GM11168 (cell line): ENCODE data around the gene PATE2.

Experiments used
- in situ Hi-C: fragments of 300-500 bp; cut with MboI; formaldehyde crosslinking; loops from one replicate; pipeline ENCODE4 v1.12.0; 2022; ENCODE audit warnings: low sequenced_read_pairs; ENCODE audit not compliant: unreplicated experiment

The PATE2 gene

DNA sequence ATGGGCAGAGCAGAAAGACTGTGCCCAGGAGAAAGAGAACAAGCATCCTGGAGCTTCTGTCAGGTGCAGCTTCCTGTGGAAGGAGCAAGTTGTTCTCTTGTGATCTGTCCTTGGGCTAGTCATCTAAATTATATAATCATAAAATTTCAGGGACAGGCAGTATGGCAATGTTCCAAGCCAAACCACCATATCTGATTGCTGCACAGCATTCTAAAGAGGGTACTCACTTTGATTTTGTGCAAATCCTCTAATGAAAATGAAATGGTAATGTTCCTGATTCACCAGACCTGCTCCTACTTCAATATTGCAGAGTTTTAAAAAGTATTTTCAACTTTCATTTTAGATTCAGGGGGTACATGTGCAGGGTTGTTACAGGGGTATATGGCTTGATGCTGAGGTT, at the start of gene PATE2:
Gene PATE2 (minus strand): TSS at position 101 of the 400 bp plus-strand sequence. CDS start 55 bp downstream, at position 46.
- in situ Hi-C loops: no loop called here

DNA sequence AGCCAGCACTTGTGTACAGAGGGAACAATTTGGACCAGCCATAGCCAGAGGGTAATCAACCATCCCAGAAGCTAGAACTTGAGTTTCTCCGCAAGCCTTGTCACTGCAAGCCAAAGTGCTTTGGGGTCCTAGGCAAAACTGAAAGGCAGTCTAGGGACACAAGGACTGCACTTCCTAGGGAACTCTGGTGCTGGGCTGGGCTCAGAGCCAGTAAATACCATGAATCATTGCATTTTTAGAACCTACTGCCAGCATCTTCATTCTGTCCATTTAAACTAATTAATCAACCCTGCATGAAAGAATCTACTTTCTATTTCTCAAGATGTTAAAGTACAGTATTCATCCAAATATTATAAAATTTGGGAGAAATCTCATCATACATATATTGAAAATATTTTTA, 29.3 kb upstream of the PATE2 start:
- in situ Hi-C loops: no loop called here

DNA sequence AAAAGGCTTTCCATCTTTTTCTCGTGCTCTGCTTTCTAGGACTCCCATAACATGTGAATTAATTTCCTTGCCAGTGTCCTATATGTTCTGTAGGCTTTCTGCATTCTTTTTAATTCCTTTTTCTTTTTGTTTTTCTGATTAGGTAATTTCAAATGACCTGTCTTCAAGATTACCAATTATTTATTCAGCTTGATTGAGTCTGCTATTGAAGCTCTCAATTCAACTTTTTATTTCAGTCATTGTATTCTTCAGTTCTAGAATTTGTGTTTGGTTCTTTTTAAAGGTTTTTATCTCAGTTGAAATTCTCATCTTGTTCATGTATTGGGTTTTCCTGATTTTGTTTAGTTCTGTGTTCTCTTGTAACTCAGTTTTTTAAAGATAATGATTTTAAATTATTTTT, 23.8 kb upstream of the PATE2 start:
- in situ Hi-C loops: no loop called here

DNA sequence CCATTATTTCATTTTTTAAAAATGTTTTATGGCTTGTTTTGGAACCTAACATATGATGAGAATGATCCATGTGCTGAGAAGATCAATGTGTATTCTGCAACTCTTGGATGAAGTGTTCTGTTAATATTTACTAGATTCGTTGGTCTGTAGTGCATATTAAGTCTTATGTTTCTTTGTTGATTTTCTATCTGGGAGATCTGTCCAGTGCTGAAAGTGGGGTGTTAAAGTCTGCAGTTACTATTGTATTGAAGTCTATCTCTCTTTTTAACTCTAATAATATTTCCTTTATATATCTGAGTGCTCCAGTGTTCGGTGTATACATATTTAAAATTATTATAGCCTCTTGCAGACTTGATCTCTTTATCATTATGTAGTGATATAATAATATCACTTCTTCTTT, 21.2 kb upstream of the PATE2 start:
- in situ Hi-C loops: no loop called here

DNA sequence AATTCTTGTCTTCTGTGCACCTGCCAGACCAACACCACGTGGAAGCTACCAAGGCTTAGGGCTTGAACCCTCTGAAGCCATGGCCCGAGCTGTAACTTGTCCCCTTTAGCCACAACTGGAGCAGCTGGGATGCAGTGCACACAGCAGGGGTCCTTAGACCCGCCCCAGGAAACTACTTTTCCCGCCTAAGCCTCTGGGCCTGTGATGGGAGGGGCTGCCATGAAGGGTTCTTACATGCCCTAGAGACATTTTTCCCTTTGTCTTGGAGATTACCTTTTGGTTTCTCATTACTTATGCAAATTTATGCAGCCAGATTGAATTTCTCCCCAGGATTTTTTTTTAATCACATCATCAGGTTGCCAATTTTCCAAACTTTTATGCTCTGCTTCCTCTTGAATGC, 19.0 kb upstream of the PATE2 start:
- in situ Hi-C loops: no loop called here

DNA sequence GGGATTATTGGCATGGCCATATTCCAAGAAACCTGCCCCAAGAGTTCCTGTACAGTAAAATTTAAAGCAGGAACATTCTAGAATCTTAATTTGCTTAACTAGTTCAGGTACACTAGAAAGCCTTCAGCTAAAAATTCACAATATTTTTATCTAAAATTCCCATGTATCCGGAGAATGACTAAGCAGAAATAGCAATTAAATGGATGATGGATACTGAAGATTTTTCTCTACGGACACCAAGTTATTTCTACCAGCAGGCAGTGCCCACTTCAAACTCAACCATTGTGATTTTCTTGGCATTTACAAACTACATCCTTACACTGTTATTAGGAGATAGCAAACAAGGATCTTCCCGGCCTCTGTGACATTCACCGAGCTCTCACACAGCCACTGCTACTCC, 12.2 kb upstream of the PATE2 start:
- in situ Hi-C loops: no loop called here

DNA sequence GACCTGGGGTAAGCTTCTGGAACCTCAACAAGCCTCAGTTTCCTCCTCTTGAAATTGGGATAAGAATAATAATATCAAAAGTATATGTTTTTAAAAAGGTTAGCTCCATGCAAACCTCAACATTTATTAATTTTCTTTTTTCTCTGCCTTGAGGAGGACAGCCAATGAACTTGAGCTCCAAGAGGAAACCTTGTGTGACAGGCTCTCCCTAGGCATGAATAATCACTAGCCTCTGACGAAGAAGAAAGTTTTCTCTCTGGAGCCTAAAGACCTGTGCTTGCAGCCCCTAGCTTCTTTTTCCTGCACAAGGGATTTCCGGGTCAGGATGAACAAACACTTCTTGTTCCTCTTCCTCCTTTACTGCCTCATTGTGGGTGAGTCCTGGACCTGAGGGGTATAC, 9.2 kb upstream of the PATE2 start, which contains the start of gene PATE3:
Gene PATE3 (plus strand): TSS at position 301 of the 400 bp plus-strand sequence. CDS start 25 bp downstream, at position 326.
- in situ Hi-C loops: no loop called here

DNA sequence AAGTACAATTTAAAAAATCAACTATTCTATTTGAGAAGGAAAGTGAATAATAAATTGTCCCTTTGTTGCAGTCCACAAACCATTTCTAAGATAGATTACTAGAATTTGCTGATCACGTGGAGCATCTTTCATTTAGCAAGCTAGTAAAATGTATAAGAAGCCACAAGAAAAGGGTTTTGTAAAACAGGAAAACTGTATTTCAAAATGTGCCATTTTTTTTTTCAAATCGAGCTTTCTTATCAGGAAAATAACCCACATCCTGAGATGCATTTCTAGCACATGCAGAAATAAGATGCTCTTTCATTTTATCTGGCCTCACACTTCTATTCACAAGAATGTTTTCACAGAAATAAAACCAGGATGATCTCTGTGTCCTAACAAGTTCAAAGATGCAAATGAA, 6.0 kb upstream of the PATE2 start:
- in situ Hi-C loops: no loop called here

DNA sequence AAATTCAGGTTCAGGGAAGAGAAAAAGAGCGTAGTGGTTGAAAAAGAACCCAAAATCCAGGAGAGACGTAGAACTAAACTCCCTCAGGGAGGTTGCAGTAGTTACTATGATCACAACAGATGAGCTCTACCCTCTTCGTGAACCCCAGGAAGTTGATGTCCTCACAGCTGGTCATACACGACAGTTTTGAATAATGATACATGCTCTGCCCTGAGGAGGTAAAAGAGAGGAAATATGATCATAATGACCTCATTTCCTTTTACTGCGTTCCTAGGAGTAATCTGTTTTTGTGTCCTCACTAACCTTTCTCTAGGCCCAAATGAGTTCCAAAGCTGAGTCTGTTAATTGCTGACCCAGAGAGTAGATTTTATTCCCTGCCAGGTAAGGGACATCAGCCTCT, 1.3 kb downstream of the PATE2 start:
- in situ Hi-C loops: no loop called here

DNA sequence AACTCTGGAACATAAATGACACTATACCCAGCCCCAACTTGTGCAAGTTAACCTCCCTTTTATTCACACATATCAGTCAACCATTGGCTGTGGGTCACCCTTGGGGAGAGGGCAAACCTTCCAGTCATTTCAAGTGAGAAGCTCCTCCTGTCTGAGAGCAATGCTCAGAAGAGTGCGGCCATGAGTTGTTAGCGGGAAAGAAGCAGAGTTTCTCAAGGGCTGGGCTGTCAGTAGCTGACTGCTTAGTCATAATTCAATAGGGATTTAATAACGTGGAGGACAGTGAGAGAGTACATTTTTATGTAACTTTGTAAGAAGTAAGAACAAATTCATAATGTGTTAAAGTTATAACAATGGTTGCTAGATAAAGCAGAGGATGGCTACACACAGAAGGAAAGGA, 5.1 kb downstream of the PATE2 start:
- in situ Hi-C loops: no loop called here

DNA sequence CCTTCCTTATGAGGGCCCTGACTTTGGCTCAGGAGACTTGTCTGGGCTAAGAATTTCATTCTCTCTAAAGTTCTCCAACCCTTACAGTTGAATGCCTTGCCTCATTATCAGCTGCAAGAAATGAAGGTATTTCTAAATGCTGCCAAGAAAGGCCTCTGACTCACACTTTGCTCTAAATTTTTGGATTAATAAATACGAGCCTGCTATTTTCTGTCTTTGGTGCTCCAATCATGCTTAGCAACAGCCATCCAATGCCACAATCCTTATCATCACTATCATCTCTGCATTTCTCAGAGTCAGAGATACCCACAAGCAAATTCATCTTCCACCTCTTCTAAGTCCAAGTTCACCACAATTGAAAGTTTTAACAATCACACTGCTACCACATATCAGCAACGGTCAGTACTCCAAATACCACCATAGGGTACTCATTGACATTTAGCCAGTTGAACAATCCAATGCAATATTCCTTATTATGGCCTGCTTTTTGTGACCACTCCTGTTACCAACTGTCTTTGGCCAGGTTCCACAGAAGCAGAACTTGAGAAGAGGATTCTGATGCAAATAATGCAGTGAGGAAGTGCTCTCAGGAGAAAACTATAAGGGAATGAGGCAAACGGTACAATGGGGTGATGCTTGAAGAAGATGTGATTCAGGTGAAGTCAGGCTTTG, 5.7 kb downstream of the PATE2 start:
- in situ Hi-C loops: no loop called here

DNA sequence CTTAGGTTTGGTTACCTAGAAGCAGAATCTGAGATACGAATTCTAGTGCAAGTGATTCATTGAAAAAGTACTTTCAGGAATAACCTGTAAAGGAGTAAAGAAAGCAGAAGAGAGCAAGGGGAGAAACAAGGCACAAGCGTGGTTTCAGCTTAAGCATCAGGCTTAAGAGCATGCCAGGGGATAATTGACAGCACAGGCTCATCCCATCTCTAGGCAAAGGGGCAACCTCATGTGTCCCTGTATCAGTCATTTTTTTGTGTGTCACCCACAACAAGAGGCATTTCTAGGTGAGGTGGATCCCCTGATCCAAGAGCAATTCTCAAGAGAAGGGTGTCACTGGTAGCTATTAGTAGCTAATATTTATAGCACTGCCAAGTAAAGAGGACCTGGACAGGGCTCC, 8.0 kb downstream of the PATE2 start:
- in situ Hi-C loops: no loop called here

DNA sequence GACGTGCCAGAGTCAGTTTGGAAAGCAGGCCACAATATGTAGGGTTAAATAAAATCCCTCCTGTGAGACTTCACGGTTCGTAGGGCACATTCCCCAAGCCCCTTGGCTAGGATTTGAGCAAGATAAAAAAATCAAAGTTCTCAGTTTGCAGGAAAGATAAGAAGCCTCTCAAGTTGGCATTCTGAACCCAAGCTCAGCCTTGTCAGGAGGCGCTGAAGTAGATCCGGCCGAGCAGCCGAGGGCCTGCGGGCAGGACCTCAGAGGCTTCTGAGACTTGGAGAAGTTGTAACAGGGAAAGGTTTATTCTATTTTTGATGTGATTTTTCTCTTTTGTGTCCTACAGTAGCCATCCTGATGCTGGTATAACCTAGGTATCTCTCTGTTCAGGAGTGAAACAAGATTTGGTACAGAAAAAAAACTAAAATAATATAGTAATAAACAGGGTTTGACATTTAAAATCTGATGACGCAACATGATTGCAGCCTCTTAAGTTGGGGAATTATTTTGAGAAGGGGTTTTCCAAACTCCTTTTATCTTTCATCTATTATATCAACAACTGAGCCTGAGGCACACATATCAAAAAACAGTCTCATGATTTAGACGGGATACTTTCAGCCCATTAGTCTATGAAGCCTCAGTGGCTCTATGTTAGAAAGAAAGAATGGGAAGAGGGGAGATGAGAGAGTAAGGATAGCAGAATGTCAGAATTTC, 10.1 kb downstream of the PATE2 start:
- in situ Hi-C loops: no loop called here

DNA sequence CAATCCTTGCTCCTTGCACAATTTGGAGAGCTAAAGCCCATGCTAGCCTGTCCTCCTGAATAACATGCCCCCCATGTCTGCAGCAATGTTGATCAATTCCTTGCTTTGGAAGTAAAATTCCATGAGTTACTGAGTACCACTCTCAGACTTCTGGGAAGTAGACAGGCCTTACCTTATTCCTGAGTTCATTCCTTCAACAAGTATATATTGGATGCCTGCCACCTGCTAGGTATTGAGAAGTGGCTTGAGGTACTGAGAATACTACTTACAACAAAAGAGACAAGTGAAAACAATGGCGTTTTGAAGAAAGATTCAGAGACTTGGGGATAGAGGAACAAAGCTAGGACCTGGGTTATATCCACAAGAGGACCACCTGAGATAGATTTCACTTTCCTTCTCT, 12.4 kb downstream of the PATE2 start:
- in situ Hi-C loops: no loop called here

DNA sequence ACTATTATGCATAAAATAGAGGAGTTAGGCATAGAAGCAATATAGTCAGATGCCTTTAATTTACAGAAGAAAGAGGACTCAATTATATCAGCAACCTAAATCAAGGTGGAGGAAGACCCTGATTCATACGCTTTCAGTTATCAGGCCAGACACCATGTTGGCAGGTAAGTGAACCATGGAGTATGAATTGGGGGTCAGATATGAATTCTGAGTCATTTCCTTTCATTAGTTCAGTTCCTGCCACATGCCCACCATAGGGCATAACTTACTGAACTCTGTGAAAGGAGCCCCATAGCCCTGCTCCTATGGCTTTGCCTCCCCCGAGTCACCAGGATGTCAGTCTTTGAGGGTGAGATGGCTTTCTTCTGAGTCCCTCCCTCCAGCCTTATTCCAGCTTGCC, 15.1 kb downstream of the PATE2 start:
- in situ Hi-C loops: no loop called here

DNA sequence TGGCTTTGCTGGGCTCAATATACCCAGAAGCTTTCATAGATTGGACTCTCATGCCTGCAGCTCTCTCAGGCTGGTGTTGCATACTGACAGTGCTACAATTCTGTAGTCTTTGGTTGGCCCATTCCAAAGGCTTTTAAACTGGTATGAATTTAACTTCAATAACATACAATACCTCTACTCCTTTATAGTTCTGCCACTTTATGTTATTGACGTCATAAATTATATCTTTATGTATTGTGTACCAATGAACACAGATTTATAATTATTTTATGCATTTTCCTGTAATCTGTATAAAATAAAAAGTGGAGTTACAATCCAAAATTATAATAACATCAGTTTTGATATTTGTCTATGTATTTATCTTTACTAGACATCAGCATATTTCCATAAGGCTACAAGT, 16.2 kb downstream of the PATE2 start:
- in situ Hi-C loops: no loop called here

DNA sequence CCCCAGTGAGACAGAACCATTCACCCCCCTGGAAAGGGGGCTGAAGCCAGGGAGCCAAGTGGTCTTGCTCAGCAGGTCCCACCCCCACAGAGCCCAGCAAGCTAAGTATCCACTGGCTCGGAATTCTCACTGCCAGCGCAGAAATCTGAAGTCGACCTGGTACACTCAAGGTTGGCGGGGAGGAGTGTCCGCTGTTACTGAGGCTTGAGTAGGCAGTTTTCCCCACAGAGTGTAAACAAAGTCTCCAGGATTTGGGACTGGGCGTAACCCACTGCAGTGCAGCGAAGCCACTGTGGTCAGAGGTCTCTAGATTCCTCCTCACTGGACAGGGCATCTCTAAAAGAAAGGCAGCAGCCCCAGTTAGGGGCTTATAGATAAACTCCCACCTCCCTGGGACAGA, 22.6 kb downstream of the PATE2 start:
- in situ Hi-C loops: no loop called here

DNA sequence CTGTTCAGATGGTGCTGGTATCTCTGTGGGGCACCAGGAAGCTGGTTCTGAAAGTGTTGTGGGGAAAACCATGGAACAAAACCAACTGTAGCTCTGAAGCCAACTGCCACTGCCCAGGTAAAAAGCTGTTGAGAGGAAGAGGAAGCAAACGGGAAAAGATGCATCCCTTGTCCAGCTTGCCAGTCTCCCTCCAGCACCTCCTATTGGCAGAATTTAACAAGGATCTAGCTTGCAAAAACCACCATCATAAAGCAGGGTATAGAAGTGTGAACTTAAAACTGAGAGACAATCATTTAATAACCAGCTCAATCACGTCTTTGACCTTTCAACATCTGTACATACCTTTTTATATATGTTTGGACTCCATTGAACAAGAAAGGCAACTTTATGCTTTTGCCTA, 28.0 kb downstream of the PATE2 start:
- in situ Hi-C loops: no loop called here

DNA sequence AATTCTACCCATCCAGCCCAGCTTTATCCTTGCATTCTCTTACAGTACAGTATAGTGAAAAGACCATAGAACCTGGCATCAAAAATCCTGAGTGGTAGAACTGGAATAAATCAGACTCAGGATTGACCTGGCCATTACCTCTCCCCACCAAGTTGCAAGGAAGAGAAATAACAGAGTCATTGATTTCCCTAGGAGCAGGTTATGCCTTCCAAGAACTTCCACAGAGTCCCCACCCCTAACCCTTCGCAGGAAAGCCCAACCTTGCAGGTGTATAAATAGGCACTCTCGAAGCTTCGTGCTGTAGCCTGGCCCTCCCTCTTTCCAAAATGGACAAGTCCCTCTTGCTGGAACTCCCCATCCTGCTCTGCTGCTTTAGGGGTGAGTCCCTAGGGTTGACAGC, 32.6 kb downstream of the PATE2 start, which contains the start of gene PATE1:
Gene PATE1 (plus strand): TSS at position 301 of the 400 bp plus-strand sequence. CDS start 26 bp downstream, at position 327.
- in situ Hi-C loops: no loop called here

DNA sequence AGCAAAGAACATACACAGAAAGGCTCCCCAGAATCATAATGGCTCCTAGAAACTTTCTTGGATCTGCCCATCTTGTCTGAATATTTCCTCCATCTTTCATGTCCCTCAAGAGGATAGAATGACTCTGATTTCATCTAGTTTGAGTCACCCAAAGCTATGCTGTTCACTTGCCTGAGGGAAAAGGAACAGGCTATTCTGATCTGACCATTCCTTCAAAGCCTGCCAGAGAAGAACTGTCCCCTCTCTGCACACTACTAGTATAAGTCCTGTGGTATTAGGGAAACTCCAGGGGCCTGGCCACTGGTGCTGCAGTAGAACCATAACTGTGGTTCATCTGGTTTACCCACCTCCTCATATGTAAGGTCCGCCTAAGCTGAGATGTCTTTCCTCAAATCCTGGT, 34.9 kb downstream of the PATE2 start:
- in situ Hi-C loops: no loop called here

DNA sequence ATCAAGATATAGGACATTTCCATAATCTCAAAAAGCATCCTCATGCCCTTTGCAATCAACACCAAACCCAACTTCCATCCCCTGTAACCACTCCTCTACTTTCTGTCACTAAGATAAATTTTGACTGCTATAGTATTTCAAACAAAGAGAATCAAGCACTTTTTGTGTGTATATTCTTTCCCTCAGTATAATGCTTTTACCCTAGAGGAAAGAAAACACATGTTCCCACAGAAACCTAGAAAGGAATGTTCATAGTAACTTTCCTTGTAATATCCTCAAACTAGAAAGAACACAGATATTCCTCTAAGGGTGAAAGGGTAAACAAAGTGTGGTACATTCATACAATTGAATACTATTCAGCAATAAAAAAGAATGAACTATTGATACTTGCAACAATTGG, 38.0 kb downstream of the PATE2 start:
- in situ Hi-C loops: no loop called here

DNA sequence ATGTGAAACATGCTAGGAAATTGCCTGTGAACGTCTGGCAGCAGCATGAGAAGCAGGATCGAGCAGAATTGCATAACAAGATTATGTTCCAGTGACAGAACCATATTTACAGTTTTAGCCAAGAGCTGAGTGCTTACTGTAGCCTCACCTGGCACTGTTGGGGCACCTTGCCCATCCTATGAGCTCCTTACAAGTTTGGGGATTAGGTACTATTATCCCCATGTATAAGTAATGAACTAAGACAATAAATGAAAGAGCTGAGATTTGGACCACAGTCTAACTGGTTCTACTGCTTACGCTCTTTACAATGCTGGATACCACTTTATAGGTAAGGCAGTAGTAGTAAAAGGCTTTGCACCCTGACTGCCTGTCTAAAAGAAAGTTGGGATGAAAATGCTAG, 49.7 kb downstream of the PATE2 start:
- in situ Hi-C loops: no loop called here
